Gastrocnemius medialis (tissue), 4 donors: ENCODE data around the gene C10orf90.

ENCODE experiments used
- POLR2A ChIP-seq, 2 donors: fragments of 450-650 bp; IDR thresholded peaks; one replicate each; pipeline ENCODE4 v1.6.1; 2017; ENCODE audit warnings: antibody characterized with exemption in 2 of 2, mild to moderate bottlenecking in 2 of 2, moderate library complexity in 2 of 2
- TF ChIP-seq, protein P1 (sequence below), 5 experiments: fragments of 450-650 bp in 3 of 5; fragments of 200-600 bp in 2 of 5; sonication (generic) in 2 of 5; IDR thresholded peaks in 4 of 5; conservative IDR thresholded peaks in 1 of 5; 1 replicate in 4 of 5; 2 replicates in 1 of 5; pipeline ENCODE4 v1.5.1; 2016 to 2019; ENCODE audit warnings: antibody characterized with exemption in 5 of 5, mild to moderate bottlenecking in 3 of 5, moderate library complexity in 3 of 5

DNA sequence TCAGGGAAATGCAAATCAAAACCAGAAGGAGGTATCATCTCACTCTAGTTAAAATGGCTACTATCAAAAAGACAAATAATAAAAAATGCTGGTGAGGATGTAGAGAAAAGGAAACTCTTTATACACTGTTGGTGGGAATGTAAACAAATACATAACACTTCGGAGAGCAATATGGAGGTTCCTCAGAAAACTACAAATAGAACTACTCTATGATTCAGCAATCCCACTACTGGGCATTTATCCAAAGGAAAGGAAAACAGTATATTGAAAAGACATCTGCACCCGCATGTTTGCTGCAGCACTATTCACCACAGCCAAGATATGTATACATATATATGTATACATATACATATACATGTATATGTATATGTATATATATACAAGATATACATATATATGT, 94.2 kb downstream of the C10orf90 start:
- no peak for TF ChIP-seq POLR2A (IDR thresholded peaks at IDR 0.05)
- TF ChIP-seq, protein P1, sequence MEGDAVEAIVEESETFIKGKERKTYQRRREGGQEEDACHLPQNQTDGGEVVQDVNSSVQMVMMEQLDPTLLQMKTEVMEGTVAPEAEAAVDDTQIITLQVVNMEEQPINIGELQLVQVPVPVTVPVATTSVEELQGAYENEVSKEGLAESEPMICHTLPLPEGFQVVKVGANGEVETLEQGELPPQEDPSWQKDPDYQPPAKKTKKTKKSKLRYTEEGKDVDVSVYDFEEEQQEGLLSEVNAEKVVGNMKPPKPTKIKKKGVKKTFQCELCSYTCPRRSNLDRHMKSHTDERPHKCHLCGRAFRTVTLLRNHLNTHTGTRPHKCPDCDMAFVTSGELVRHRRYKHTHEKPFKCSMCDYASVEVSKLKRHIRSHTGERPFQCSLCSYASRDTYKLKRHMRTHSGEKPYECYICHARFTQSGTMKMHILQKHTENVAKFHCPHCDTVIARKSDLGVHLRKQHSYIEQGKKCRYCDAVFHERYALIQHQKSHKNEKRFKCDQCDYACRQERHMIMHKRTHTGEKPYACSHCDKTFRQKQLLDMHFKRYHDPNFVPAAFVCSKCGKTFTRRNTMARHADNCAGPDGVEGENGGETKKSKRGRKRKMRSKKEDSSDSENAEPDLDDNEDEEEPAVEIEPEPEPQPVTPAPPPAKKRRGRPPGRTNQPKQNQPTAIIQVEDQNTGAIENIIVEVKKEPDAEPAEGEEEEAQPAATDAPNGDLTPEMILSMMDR (IDR thresholded peaks at IDR 0.05 in 4 of 5, conservative IDR thresholded peaks at IDR 0.05 in 1 of 5), result no peak
